ENCODE data around the gene ADAMTS2.

Gene ADAMTS2

GRCh38 chr5:179268399-179268952 is 76.8 kb downstream of the ADAMTS2 start:
- no peak overlapping the region for H3K4me3 ChIP-seq (ENCODE audit: low read depth, low read length)
- TF ChIP-seq CTCF (IDR thresholded peaks at IDR 0.05; ENCODE audit: low read depth, low read length) = no peak

- H3K4me3 ChIP-seq (ENCODE audit: low read depth, low read length) = no peak overlapping the region
- no peak for TF ChIP-seq CTCF (IDR thresholded peaks at IDR 0.05; ENCODE audit: low read depth, low read length)
Measured at GRCh38 chr5:179267671-179268083, 77.6 kb downstream of the ADAMTS2 start.

GRCh38 chr5:179267071-179267670 is 78.1 kb downstream of the ADAMTS2 start:
- H3K4me3 ChIP-seq (ENCODE audit: low read depth, low read length) = no peak overlapping the region
- no peak for TF ChIP-seq CTCF (IDR thresholded peaks at IDR 0.05; ENCODE audit: low read depth, low read length)

GRCh38 chr5:179266291-179267070 is 78.8 kb downstream of the ADAMTS2 start:
- no peak overlapping the region for H3K4me3 ChIP-seq (ENCODE audit: low read depth, low read length)
- TF ChIP-seq CTCF (IDR thresholded peaks at IDR 0.05; ENCODE audit: low read depth, low read length) = no peak

GRCh38 chr5:179265514-179266290 is 79.6 kb downstream of the ADAMTS2 start:
- no peak for TF ChIP-seq CTCF (IDR thresholded peaks at IDR 0.05; ENCODE audit: low read depth, low read length)

GRCh38 chr5:179264783-179265513 is 80.3 kb downstream of the ADAMTS2 start:
- TF ChIP-seq CTCF (IDR thresholded peaks at IDR 0.05; ENCODE audit: low read depth, low read length) = no peak
- H3K4me3 ChIP-seq (ENCODE audit: low read depth, low read length) = peak overlapping the region; percentile 23

More at GRCh38 chr5:179265514-179266290, 79.6 kb downstream of the ADAMTS2 start:
- peak overlapping the region; percentile 23 for H3K4me3 ChIP-seq (ENCODE audit: low read depth, low read length)

All from WI38 (cell line).